ENCODE measurements around the gene ARHGEF26.

The ARHGEF26 gene

GRCh38 chr3:154280161-154280560 is 159.0 kb downstream of the ARHGEF26 start:
- Histone ChIP-seq H3K9me3 (ENCODE audit: low read length) (no peaks in the 10 kb centered on the region), H3K9me2 (ENCODE audit: low read depth, low read length) (no peaks in the 10 kb centered on the region), H3K9ac (ENCODE audit: low read length) (no peak overlapping the region), H3F3A (ENCODE audit: insufficient read depth, low read length) (no peaks in the 10 kb centered on the region), H3K4me1 (ENCODE audit: insufficient read depth, low read length, severe bottlenecking) (no peaks in the 10 kb centered on the region), H3K79me2 (ENCODE audit: insufficient read depth, low read length) (no peaks in the 10 kb centered on the region), H3K27ac (ENCODE audit: low read depth, low read length, poor library complexity, severe bottlenecking) (no peak overlapping the region), H3K36me3 (ENCODE audit: insufficient read depth, low read length) (peaks cover 96% of the 10 kb centered on the region), H2AFZ (ENCODE audit: low read length) (no peak overlapping the region), H4K20me1 (ENCODE audit: insufficient read depth, low read length) (no peaks in the 10 kb centered on the region), H3K27me3 (ENCODE audit: insufficient read depth, low read length) (no peaks in the 10 kb centered on the region), H3K4me2 (ENCODE audit: low read length) (no peak overlapping the region), H3K4me3 (ENCODE audit: low read depth, low read length, poor library complexity, severe bottlenecking) (no peak overlapping the region)
- TF ChIP-seq CTCF (IDR thresholded peaks at IDR 0.05; ENCODE audit: low read length) (no peak), EZH2 (IDR thresholded peaks at IDR 0.05; ENCODE audit: borderline replicate concordance, low read length) (no peak)

- H3K36me3 ChIP-seq (ENCODE audit: insufficient read depth, low read length) = peaks cover 92% of the 10 kb centered on the region
- no peaks in the 10 kb centered on the region for H3K27me3 ChIP-seq (ENCODE audit: insufficient read depth, low read length)
- no peak overlapping the region for H2AFZ ChIP-seq (ENCODE audit: low read length)
- no peak overlapping the region for H3K4me2 ChIP-seq (ENCODE audit: low read length)
- no peaks in the 10 kb centered on the region for H3K79me2 ChIP-seq (ENCODE audit: insufficient read depth, low read length)
- H3K4me1 ChIP-seq (ENCODE audit: insufficient read depth, low read length, severe bottlenecking) = no peaks in the 10 kb centered on the region
- TF ChIP-seq EZH2 (IDR thresholded peaks at IDR 0.05; ENCODE audit: borderline replicate concordance, low read length) (no peak), CTCF (IDR thresholded peaks at IDR 0.05; ENCODE audit: low read length) (no peak)
- H4K20me1 ChIP-seq (ENCODE audit: insufficient read depth, low read length) = no peaks in the 10 kb centered on the region
- no peak overlapping the region for H3K9ac ChIP-seq (ENCODE audit: low read length)
- H3K9me2 ChIP-seq (ENCODE audit: low read depth, low read length) = no peaks in the 10 kb centered on the region
- no peaks in the 10 kb centered on the region for H3K9me3 ChIP-seq (ENCODE audit: low read length)
- H3F3A ChIP-seq (ENCODE audit: insufficient read depth, low read length) = no peaks in the 10 kb centered on the region
- H3K27ac ChIP-seq (ENCODE audit: low read depth, low read length, poor library complexity, severe bottlenecking) = no peak overlapping the region
- no peak overlapping the region for H3K4me3 ChIP-seq (ENCODE audit: low read depth, low read length, poor library complexity, severe bottlenecking)
Observed at GRCh38 chr3:154285221-154285620, 164.0 kb downstream of the ARHGEF26 start.

GRCh38 chr3:154290187-154290586 is 169.0 kb downstream of the ARHGEF26 start:
- H3K79me2 ChIP-seq (ENCODE audit: insufficient read depth, low read length) = no peaks in the 10 kb centered on the region
- H3K36me3 ChIP-seq (ENCODE audit: insufficient read depth, low read length) = peaks cover 94% of the 10 kb centered on the region
- H3K4me1 ChIP-seq (ENCODE audit: insufficient read depth, low read length, severe bottlenecking) = no peaks in the 10 kb centered on the region
- H3K4me2 ChIP-seq (ENCODE audit: low read length) = no peak overlapping the region
- H3K9ac ChIP-seq (ENCODE audit: low read length) = no peak overlapping the region
- H3F3A ChIP-seq (ENCODE audit: insufficient read depth, low read length) = peaks cover 4% of the 10 kb centered on the region; the same call in 1 of the 2 replicates
- no peaks in the 10 kb centered on the region for H4K20me1 ChIP-seq (ENCODE audit: insufficient read depth, low read length)
- no peak for TF ChIP-seq EZH2 (IDR thresholded peaks at IDR 0.05; ENCODE audit: borderline replicate concordance, low read length)
- TF ChIP-seq CTCF (IDR thresholded peaks at IDR 0.05; ENCODE audit: low read length) = no peak
- H3K4me3 ChIP-seq (ENCODE audit: low read depth, low read length, poor library complexity, severe bottlenecking) = no peak overlapping the region
- H3K9me2 ChIP-seq (ENCODE audit: low read depth, low read length) = no peaks in the 10 kb centered on the region
- no peaks in the 10 kb centered on the region for H3K27me3 ChIP-seq (ENCODE audit: insufficient read depth, low read length)
- H2AFZ ChIP-seq (ENCODE audit: low read length) = no peak overlapping the region
- no peak overlapping the region for H3K27ac ChIP-seq (ENCODE audit: low read depth, low read length, poor library complexity, severe bottlenecking)
- no peaks in the 10 kb centered on the region for H3K9me3 ChIP-seq (ENCODE audit: low read length)

Measured in OCI-LY1 (cell line).